Left colon (tissue), 2 donors: ENCODE results near the gene SMARCC2. TPM values are rescaled to one million over a fixed set of nuclear protein-coding genes. Genes with fewer than 3 reads are reported as not detected.
A peak's percentile ranks its signal among the peaks of the same experiment; 100 is the strongest.
"Not testable (repeated sequence)": the region's sequence is repeated elsewhere in the genome, so short reads cannot be mapped to it uniquely, and the experiment has no call there.

ENCODE experiments used
- ATAC-seq: fragments of 200-7000 bp; cut with Tn5 transposase; one replicate; pipeline ENCODE4 v1.9.1; 2020; ENCODE audit warnings: mild to moderate bottlenecking, moderate library complexity
- DNase-seq, 2 donors: peaks; one replicate each; pipeline ENCODE4 v3.0.0-alpha.2; 2020
- intact Hi-C, 2 donors: fragments of 100-400 bp; cut with DNase I in 1 of 2; cut with micrococcal nuclease in 1 of 2; formaldehyde crosslinking; loops; one replicate each; pipeline versions ENCODE4 v1.11.2 to v1.14.0; 2022; cut with DNase I, micrococcal nuclease
- total RNA-seq, 2 donors: library from RNA; stranded (reverse); fragmentation: NEBNext Ultra II Directional; extraction: Animal tissue kit (Norgen Biotek cat#: 25700); gene quantifications; one replicate each; pipeline ENCODE4 v1.2.1, GENCODE V29; 2021
- donor health status: DM: no; HTN: no; CAD: no.
- donor health status: DM: yes; HTN: yes; CAD: no.

Gene SMARCC2
- total RNA-seq, 2 donors from 2014 or later: 81.7 to 85.6 TPM

- DNase-seq (no peak), ATAC-seq (peak; percentile 4)
- intact Hi-C loops: no loop called here
Measured at GRCh38 chr12:56118688-56119357, 70.5 kb downstream of the SMARCC2 start.

GRCh38 chr12:56117778-56118687 is 71.2 kb downstream of the SMARCC2 start, which contains the start of gene ZC3H10:
ZC3H10 (plus strand) TSS chr12:56118266; CDS start chr12:56120563, 2,297 bp downstream.
- peak; percentile 78 for ATAC-seq
- intact Hi-C loops: no loop called here
- peak; percentile 97 to 100 for DNase-seq

GRCh38 chr12:56117082-56117706 is 72.1 kb downstream of the SMARCC2 start:
- intact Hi-C loops, ATAC-seq, DNase-seq: not testable (repeated sequence)

GRCh38 chr12:56116267-56117081 is 72.8 kb downstream of the SMARCC2 start, which contains the start of gene RPL41:
RPL41 (plus strand) TSS chr12:56116633.
- DNase-seq (peak; percentile 93 to 98), ATAC-seq (peak; percentile 69)
- intact Hi-C loops: no loop called here

- DNase-seq (no peak), ATAC-seq (no peak)
- intact Hi-C loops: no loop called here
Measured at GRCh38 chr12:56115329-56115728, 74.0 kb downstream of the SMARCC2 start.

GRCh38 chr12:56114084-56114483 is 75.2 kb downstream of the SMARCC2 start:
- ATAC-seq (no peak), DNase-seq (no peak)
- intact Hi-C loops: no loop called here

Other genes with a start within 250 kb of the SMARCC2 start
- 1 to 10 TPM; 2.0 to 5.0 TPM for gene PMEL, start 223.4 kb downstream of the SMARCC2 start, total RNA-seq
- 10 to 100 TPM; 10.4 to 19.7 TPM for gene CDK2, start 222.7 kb downstream of the SMARCC2 start, total RNA-seq
- 100 to 1,000 TPM; 149 to 169 TPM for gene RAB5B, start 215.4 kb downstream of the SMARCC2 start, total RNA-seq
- gene SUOX, start 192.2 kb downstream of the SMARCC2 start, total RNA-seq: 10 to 100 TPM; 24.1 to 24.4 TPM
- 1 to 10 TPM; 3.9 to 5.0 TPM for gene IKZF4, start 168.4 kb downstream of the SMARCC2 start, total RNA-seq
- gene RPS26, start 147.6 kb downstream of the SMARCC2 start, total RNA-seq: 10 to 100 TPM; 54.5 to 73.9 TPM
- 100 to 1,000 TPM; 188 to 261 TPM for gene ERBB3, start 109.3 kb downstream of the SMARCC2 start, total RNA-seq
- 10 to 100 TPM; 59.6 to 80.9 TPM for gene PA2G4, start 84.9 kb downstream of the SMARCC2 start, total RNA-seq
- gene RPL41, start 72.8 kb downstream of the SMARCC2 start, total RNA-seq: 1,000 to 10,000 TPM; 2,955 to 2,956 TPM
- 1 to 10 TPM; 3.5 to 4.1 TPM for gene ZC3H10, start 71.2 kb downstream of the SMARCC2 start, total RNA-seq
- 10 to 100 TPM; 44.4 to 48.6 TPM for gene ESYT1, start 61.2 kb downstream of the SMARCC2 start, total RNA-seq
- gene MYL6B, start 36.9 kb downstream of the SMARCC2 start, total RNA-seq: 10 to 100 TPM; 17.1 to 21.9 TPM
- gene MYL6, start 31.1 kb downstream of the SMARCC2 start, total RNA-seq: 1,000 to 10,000 TPM; 1,832 to 2,224 TPM
- gene RNF41, start 32.4 kb upstream of the SMARCC2 start, total RNA-seq: 10 to 100 TPM; 31.5 to 35.1 TPM
- 10 to 100 TPM; 23.2 to 29.5 TPM for gene NABP2, start 34.9 kb upstream of the SMARCC2 start, total RNA-seq
- 100 to 1,000 TPM; 152 to 244 TPM for gene SLC39A5, start 40.6 kb upstream of the SMARCC2 start, total RNA-seq
- gene ANKRD52, start 68.9 kb upstream of the SMARCC2 start, total RNA-seq: 10 to 100 TPM; 47.4 to 54.8 TPM
- gene COQ10A, start 77.5 kb upstream of the SMARCC2 start, total RNA-seq: 1 to 10 TPM; 4.1 to 5.3 TPM
- gene CS, start 110.8 kb upstream of the SMARCC2 start, total RNA-seq: 100 to 1,000 TPM; 304 to 403 TPM
- 10 to 100 TPM; 70.8 to 90.5 TPM for gene CNPY2, start 126.5 kb upstream of the SMARCC2 start, total RNA-seq
- gene PAN2, start 144.5 kb upstream of the SMARCC2 start, total RNA-seq: 10 to 100 TPM; 46.4 to 53.8 TPM
- gene IL23A, start 149.4 kb upstream of the SMARCC2 start, total RNA-seq: not detected
- gene STAT2, start 170.6 kb upstream of the SMARCC2 start, total RNA-seq: 10 to 100 TPM; 77.7 to 79.2 TPM
- gene APOF, start 173.4 kb upstream of the SMARCC2 start, total RNA-seq: not detected